Stimulated activated naive B cell treated with anti-CD40 and anti-IgM and Interleukin-4, amounts not matched to agents 10 μg/mL and 1 μg/mL and 100 μg/mL, for 72 hours (primary cell): ENCODE measurements around the gene XKRX.

Experiments used
- ATAC-seq, 2 donors: fragments of 150-1000 bp; cut with Tn5 transposase; replicated peaks; 2 replicates each; pipeline ENCODE4 v1.10.0; 2021; ENCODE audit warnings: moderate library complexity in 1 of 2
- DNase-seq: peaks from one replicate; pipeline ENCODE4 v3.0.0; 2021
- H3K27ac Mint-ChIP-seq: one replicate; pipeline ENCODE4 v1.8.0; 2022; ENCODE audit warnings: mild to moderate bottlenecking, mixed read lengths
- H3K27me3 Mint-ChIP-seq, 2 donors: one replicate each; pipeline ENCODE4 v1.8.0; 2022; ENCODE audit warnings: mixed read lengths in 2 of 2
- H3K36me3 Mint-ChIP-seq, 2 donors: one replicate each; pipeline ENCODE4 v1.8.0; 2022; ENCODE audit warnings: mixed read lengths in 2 of 2, mild to moderate bottlenecking in 1 of 2
- H3K4me1 Mint-ChIP-seq, 2 donors: one replicate each; pipeline ENCODE4 v1.8.0; 2022; ENCODE audit warnings: mixed read lengths in 2 of 2, mild to moderate bottlenecking in 1 of 2
- H3K4me3 Mint-ChIP-seq, 2 donors: one replicate each; pipeline ENCODE4 v1.8.0; 2022; ENCODE audit warnings: mild to moderate bottlenecking in 2 of 2, mixed read lengths in 2 of 2, moderate library complexity in 1 of 2
- H3K9me3 Mint-ChIP-seq, 2 donors: one replicate each; pipeline ENCODE4 v1.8.0; 2022; ENCODE audit warnings: mixed read lengths in 2 of 2, mild to moderate bottlenecking in 1 of 2

Gene XKRX

DNA sequence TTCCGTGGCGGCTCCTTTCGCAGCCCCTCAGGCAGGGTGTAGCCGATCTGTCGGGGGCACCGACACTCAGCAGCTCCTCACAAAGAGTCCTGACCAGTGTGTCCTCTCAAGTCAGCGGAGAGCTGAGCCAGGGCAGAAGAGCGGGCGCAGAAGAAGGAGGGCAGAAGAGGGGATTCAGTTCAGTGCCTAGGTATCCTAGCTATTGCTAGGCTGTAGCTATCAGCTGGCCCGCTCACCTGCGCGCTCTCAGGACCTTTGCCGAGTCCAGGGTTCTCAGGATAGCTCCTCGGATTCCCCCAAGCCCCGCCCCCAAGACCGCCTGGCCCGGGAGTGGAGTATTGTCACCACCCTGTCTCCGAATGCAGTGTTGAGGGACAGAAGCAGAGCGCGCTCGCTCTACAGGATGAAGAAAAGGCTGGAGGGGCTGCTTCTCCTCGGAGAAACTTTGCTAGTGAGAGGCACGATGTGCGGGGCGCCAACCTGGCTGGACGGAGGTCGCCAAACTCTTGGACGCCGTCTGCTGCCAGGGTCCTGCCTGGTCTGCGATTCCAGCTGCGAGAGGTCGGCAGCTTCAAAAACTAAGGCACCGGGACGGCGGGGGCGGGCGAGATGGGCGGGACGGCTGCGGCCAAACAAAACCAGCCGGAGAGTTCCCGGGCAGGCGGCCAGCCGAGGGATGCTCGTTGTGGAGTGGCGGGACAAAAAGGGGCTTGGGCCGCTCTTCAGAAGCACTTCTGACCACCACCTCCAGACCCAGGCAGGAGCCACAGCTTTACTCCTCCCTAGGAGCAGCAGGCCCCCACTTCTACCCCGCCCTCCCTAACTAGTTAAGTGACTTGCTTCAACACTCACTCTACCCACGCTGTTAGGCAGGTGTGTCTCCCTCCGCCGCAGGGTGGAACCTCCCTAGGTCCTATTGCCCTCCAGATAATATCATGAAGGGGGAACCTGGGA lies at the start of gene XKRX:
XKRX (minus strand) TSS at position 258 of the 954 bp plus-strand sequence. CDS start 613 bp downstream, outside the sequence.
- ATAC-seq = peak; percentile 59 to 72
- Mint-ChIP-seq H3K9me3 (peaks cover 4 to 6% of the 10 kb centered on the region in 2 donors), H3K27ac (peak within 1 kb of the TSS; percentile 90), H3K4me3 (peak within 1 kb of the TSS; percentile 87 to 90), H3K36me3 (peaks cover 6% of the 10 kb centered on the region in 2 donors), H3K4me1 (peaks cover 25 to 39% of the 10 kb centered on the region in 2 donors), H3K27me3 (no peaks in the 10 kb centered on the region)
- peak; percentile 42 for DNase-seq

DNA sequence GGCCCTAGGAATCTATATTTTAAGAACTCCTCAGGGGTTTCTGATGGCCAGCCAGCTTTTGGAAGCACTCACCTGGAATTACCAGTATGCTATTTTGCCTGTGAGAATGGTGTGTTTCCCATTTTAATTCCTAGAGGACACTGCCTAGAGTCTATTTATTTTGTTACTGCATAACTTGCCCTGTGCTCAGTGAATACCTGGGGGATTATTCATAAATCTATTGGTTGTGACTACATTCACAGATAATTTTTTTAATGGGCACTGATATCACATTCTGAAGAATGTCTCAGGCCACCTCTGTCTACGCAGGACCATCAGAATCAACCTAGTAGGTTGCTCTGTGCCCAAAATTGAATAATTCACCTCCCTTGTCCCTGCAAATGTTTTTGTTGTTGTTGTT lies 47.5 kb upstream of the XKRX start:
- no peaks in the 10 kb centered on the region for H3K9me3 Mint-ChIP-seq
- H3K36me3 Mint-ChIP-seq = peaks cover 2 to 9% of the 10 kb centered on the region in 2 donors
- H3K27me3 Mint-ChIP-seq = no peaks in the 10 kb centered on the region
- H3K4me3 Mint-ChIP-seq = no peak overlapping the region
- no peak overlapping the region for H3K27ac Mint-ChIP-seq
- H3K4me1 Mint-ChIP-seq = no peaks in the 10 kb centered on the region
- DNase-seq (no peak), ATAC-seq (no peak)

DNA sequence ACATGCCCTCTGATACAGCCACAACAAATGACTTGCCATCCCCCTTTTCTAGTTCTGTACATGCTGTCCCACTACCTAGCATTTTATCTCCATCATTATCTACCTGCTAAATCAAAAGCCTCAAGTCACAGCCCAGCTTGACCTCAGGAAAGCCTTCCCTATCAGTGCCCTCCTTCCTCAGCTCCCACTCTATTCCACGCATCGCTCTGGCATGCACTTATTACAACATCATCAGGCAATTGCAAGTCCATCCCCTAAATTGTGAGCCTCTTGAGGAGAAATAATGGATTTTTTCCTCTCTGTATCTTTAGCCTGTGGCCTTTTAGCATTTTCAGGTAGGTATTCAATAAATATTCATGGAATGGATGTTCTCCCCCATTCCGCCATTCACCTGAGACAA lies 46.5 kb upstream of the XKRX start:
- no peak for ATAC-seq
- H3K9me3 Mint-ChIP-seq = no peaks in the 10 kb centered on the region
- no peaks in the 10 kb centered on the region for H3K27me3 Mint-ChIP-seq
- H3K4me3 Mint-ChIP-seq = no peak overlapping the region
- no peaks in the 10 kb centered on the region for H3K4me1 Mint-ChIP-seq
- no peak for DNase-seq
- H3K27ac Mint-ChIP-seq = no peak overlapping the region
- H3K36me3 Mint-ChIP-seq = peaks cover 2 to 9% of the 10 kb centered on the region in 2 donors

DNA sequence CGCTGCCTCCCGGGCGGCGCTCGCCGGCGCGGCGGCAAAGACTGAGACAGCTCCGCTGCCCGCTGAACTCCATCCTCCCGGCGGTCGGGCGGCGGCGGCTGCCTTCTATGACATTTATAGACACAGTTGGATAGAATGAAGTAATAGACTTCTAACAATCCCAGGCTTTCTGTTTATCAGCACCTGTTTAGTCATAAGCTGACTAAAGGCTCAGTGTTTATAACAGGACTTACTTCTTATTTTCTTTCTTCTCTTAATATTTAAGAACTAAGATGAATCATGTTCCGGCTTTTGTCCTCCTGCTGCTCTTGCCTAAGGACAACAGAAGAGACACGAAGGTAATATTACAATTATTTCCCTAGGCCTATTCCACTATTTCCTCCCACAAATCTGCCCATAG lies 44.7 kb upstream of the XKRX start:
- DNase-seq (no peak), ATAC-seq (no peak)
- no peak overlapping the region for H3K4me3 Mint-ChIP-seq

DNA sequence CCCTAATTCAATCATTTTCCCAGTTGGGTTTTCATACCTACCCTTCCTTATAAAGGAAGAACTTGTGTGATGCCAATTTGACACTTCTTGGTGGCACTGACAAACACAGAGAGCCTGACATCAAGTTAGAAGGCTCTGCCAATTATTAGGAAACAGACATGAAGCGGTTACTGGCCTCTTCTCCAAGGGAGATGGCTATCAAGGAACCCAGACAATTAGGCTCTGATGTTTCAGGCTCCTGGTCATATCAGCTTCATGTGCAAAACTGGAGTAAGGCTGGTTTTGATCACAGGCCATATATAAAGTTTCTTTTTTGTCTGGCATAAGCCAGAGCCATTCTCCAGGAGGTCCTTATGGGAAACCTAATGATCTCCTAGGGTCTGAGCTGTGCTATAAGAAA lies 41.2 kb upstream of the XKRX start:
- H3K27me3 Mint-ChIP-seq = no peaks in the 10 kb centered on the region
- no peak overlapping the region for H3K4me3 Mint-ChIP-seq
- no peaks in the 10 kb centered on the region for H3K9me3 Mint-ChIP-seq
- H3K27ac Mint-ChIP-seq = no peak overlapping the region
- no peaks in the 10 kb centered on the region for H3K4me1 Mint-ChIP-seq
- no peak for DNase-seq
- ATAC-seq = no peak
- H3K36me3 Mint-ChIP-seq = peaks cover 0 to 2% of the 10 kb centered on the region in 2 donors

More for the DNA sequence above, 44.7 kb upstream of the XKRX start:
- Mint-ChIP-seq H3K4me1 (no peaks in the 10 kb centered on the region), H3K9me3 (no peaks in the 10 kb centered on the region), H3K36me3 (peaks cover 2% of the 10 kb centered on the region in 2 donors), H3K27ac (no peak overlapping the region), H3K27me3 (no peaks in the 10 kb centered on the region)

DNA sequence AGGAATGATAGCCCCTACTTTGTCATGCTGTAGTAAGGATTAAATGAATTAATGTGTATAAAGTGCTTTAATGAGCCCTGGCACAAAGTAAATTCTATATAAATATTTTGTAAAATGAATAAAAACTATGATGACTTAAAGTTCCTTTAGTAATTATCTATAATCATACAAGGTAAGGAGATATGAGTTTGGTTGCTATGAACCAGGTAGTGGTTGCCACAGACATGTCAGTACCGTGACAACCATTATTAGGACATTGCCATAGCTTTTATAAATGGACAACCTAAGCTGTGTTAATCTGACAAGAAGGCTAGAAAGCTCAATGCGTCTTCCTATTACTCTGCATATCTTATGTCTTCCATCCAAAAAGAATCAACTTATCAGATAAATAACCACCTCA lies 40.7 kb upstream of the XKRX start, which contains the start of gene ARL13A:
ARL13A (plus strand) TSS at position 301 of the 400 bp plus-strand sequence. CDS start 3,982 bp downstream, outside the sequence.
- Mint-ChIP-seq H3K4me1 (no peaks in the 10 kb centered on the region), H3K4me3 (no peak within 1 kb of the TSS), H3K27ac (no peak within 1 kb of the TSS), H3K36me3 (peaks cover 0 to 2% of the 10 kb centered on the region in 2 donors), H3K9me3 (no peaks in the 10 kb centered on the region), H3K27me3 (no peaks in the 10 kb centered on the region)
- no peak for DNase-seq
- no peak for ATAC-seq

DNA sequence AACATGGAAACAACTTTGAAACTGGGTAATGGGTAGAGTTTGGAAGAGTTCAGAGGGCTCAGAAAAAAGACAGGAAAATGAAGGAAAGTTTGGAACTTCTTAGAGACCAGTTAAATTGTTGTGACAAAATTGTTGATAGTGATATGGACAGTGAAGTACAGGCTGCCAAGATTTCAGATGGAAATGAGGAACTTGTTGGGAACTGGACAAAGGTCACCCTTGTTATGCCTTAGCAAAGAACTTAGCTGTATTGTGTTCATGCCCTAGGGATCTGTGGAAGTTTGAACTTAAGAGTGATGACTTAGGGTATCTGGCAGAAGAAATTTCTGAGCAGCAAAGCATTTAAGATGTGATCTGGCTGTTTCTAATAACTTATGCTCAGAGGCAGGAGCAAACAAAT lies 35.6 kb upstream of the XKRX start:
- Mint-ChIP-seq H3K36me3 (no peaks in the 10 kb centered on the region), H3K27ac (no peak overlapping the region), H3K9me3 (no peaks in the 10 kb centered on the region), H3K4me1 (no peaks in the 10 kb centered on the region), H3K27me3 (no peaks in the 10 kb centered on the region), H3K4me3 (no peak overlapping the region)
- no peak for DNase-seq
- ATAC-seq = no peak

DNA sequence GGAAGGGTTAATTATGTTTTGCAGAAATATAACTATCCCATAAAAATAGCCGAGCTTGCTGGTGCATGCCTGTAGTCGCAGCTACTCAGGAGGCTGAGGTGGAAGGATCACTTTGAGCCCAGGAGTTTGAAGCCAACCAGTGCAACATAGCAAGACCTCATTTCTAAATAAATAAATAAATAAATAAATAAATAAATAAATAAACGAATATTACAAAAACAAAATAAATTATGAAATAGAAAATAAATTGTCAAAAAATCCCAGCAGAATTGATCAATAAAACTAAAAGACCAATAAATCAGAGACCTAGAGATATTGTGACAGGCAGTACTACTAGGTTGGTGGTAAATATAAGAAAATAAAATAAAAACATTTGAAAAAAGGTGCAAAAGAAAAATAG lies 34.1 kb upstream of the XKRX start:
- no peak overlapping the region for H3K27ac Mint-ChIP-seq
- no peaks in the 10 kb centered on the region for H3K9me3 Mint-ChIP-seq
- DNase-seq = no peak
- no peak overlapping the region for H3K4me3 Mint-ChIP-seq
- no peak for ATAC-seq
- H3K27me3 Mint-ChIP-seq = no peaks in the 10 kb centered on the region
- H3K4me1 Mint-ChIP-seq = no peaks in the 10 kb centered on the region
- no peaks in the 10 kb centered on the region for H3K36me3 Mint-ChIP-seq

DNA sequence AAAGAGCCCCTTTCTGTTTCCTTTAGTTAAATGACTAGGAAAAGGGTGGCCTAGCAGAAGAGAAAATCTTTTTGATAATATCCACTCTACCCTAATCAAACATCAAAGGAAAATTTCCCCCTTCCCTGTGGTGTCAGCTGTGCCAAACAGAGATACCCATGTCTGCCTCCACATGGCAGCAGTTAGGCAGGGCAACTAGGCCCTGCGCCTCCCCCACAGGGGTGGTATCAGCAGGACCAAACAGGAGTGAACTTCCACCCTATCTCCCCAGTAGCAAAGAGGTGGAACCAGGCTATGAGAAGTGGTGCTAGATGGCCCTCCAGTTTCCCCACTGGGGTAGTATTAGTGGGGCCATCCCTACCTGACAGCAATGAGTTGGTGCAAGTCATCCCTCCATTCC lies 19.8 kb upstream of the XKRX start:
- H3K4me1 Mint-ChIP-seq = no peaks in the 10 kb centered on the region
- DNase-seq (no peak), ATAC-seq (no peak)
- peaks cover 0 to 1% of the 10 kb centered on the region in 2 donors for H3K9me3 Mint-ChIP-seq
- H3K27me3 Mint-ChIP-seq = peaks cover 0 to 3% of the 10 kb centered on the region in 2 donors
- no peaks in the 10 kb centered on the region for H3K36me3 Mint-ChIP-seq
- H3K4me3 Mint-ChIP-seq = no peak overlapping the region
- H3K27ac Mint-ChIP-seq = no peak overlapping the region

DNA sequence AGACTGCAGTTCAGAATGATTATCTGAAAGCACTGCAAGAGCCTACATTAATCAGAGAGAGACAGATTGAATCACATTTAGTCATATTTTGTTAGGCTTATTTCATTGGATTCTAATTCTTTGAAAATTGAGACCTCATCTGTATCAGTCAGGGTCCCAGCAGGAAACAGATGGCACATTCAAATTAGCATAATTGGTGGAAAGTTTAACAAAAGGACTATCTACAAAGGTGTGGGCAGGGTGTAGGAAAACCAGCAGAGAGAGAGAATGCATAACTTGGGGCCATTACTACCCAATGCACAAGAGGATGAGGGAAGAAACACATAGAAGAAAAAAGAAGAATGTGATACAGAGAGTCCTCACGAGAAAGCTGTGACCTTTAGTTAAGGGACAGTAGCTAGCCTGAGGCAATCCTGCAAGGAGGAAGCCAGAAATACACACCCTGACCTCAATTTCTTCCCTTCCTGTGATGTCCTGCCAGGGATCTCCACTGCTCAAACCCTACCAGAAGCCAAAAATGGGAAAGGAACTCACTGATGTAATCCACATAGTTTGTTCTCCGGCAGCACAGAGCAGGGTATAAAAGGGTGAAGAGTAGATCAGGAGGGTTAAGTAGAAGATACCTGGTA lies 17.7 kb upstream of the XKRX start:
- Mint-ChIP-seq H3K27ac (no peak overlapping the region), H3K4me1 (no peaks in the 10 kb centered on the region), H3K4me3 (no peak overlapping the region), H3K9me3 (no peaks in the 10 kb centered on the region), H3K27me3 (peaks cover 0 to 3% of the 10 kb centered on the region in 2 donors), H3K36me3 (no peaks in the 10 kb centered on the region)
- DNase-seq = no peak
- no peak for ATAC-seq

DNA sequence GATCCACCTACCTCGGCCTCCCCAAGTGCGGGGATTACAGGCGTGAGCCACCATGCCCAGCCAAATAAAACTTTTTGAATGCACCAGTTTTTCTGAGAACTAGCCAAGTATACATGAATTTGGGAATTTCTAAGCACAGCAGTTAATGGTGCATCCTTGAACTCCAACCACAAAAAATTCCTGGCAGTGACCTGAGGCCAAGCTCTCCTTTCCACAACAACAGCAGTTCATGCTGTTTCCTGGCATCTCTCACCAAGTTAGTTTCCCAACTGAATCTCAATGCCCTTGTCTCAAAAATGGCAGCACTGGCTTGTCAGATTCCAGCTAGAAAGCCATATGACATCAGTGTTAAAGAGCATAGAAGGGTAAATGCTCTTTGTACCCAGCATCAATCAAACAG lies 15.9 kb upstream of the XKRX start:
- ATAC-seq = no peak
- no peak overlapping the region for H3K27ac Mint-ChIP-seq

DNA sequence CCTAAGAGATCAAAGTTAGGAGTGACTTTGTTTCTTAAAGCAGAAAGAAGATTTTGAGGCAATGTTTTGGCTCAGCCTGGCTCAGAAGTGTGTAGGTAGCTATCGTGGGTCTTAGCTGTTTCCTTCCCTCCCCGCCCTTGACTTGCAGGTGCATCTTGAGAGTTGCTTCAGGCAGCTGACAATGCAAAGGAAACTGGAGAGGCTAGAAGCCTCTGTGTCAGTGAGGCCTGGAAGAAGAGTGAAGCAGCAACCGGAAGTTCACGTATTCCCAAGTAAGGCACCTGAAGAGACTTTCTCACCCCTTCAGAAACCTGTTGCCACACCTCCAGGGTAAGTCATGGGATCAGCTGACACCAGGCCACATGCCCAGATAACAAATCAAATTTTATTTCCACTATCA lies 10.6 kb upstream of the XKRX start:
- no peak for DNase-seq
- Mint-ChIP-seq H3K36me3 (peaks cover 0 to 3% of the 10 kb centered on the region in 2 donors), H3K27ac (no peak overlapping the region), H3K9me3 (peaks cover 3% of the 10 kb centered on the region in 2 donors), H3K4me1 (peaks cover 0 to 3% of the 10 kb centered on the region in 2 donors), H3K27me3 (peaks cover 0 to 3% of the 10 kb centered on the region in 2 donors), H3K4me3 (no peak overlapping the region)
- ATAC-seq = no peak

More for the DNA sequence above, 15.9 kb upstream of the XKRX start:
- Mint-ChIP-seq H3K9me3 (no peaks in the 10 kb centered on the region), H3K27me3 (peaks cover 0 to 3% of the 10 kb centered on the region in 2 donors), H3K4me3 (no peak overlapping the region), H3K4me1 (no peaks in the 10 kb centered on the region), H3K36me3 (no peaks in the 10 kb centered on the region)
- no peak for DNase-seq

DNA sequence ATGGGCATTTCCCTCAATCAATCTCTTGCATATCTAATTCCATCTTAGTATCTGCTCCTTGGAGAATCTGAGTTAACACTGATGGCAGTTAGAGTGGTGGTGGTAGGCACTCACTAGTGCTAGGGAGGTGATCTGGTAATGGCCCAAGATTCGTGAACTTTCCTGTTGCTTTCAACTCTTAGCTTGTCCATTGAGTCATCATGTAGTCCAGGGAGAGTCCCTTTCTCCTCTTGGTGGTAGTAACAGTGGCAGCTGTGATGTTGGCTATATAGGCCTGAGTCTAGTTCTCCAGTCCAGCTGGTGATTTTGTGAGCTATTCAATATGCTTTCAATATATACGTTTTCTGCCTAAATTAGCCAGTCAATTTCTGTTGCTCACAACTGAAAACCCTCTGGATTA lies 7.0 kb upstream of the XKRX start:
- ATAC-seq = no peak

DNA sequence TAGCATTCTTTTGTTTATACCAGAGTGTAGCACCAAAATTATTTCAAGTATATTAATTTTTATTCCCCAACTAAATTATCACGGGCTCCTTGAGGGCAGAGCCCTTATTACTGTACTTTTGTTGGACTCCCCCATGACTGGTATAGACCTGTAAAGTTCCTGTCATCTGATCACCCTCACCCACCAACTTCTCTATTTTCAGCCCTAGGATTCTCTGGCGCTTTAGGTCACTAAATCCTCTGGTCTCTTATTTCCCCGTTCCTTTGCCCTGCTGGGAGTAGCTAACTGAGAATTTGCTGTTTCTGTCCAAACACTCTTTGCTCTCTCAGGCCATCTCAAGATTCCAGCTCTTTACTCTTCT lies 3.2 kb upstream of the XKRX start:
- DNase-seq (no peak), ATAC-seq (peak; percentile 56 to 62)
- peak overlapping the region; percentile 93 for H3K27ac Mint-ChIP-seq
- H3K4me3 Mint-ChIP-seq = peak overlapping the region; percentile 20 to 37
- H3K9me3 Mint-ChIP-seq = peaks cover 6 to 7% of the 10 kb centered on the region in 2 donors
- peaks cover 6 to 9% of the 10 kb centered on the region in 2 donors for H3K36me3 Mint-ChIP-seq
- no peaks in the 10 kb centered on the region for H3K27me3 Mint-ChIP-seq
- H3K4me1 Mint-ChIP-seq = peaks cover 22 to 26% of the 10 kb centered on the region in 2 donors

More for the DNA sequence above, 7.0 kb upstream of the XKRX start:
- H3K27me3 Mint-ChIP-seq = no peaks in the 10 kb centered on the region
- no peak overlapping the region for H3K4me3 Mint-ChIP-seq
- H3K4me1 Mint-ChIP-seq = peaks cover 16% of the 10 kb centered on the region in 2 donors
- DNase-seq = no peak
- H3K9me3 Mint-ChIP-seq = peaks cover 7 to 9% of the 10 kb centered on the region in 2 donors
- no peak overlapping the region for H3K27ac Mint-ChIP-seq
- H3K36me3 Mint-ChIP-seq = peaks cover 5 to 9% of the 10 kb centered on the region in 2 donors
